Bronchial epithelial cell (primary cell): Measurements from ENCODE around the gene MOV10L1. TPM values are rescaled to one million over a fixed set of nuclear protein-coding genes. Genes with fewer than 3 reads are reported as not detected.

Source experiments
- DNase-seq: peaks from one replicate; pipeline ENCODE4 v3.0.0-alpha.2; 2010; ENCODE audit warnings: low read depth
- FAIRE-seq: peaks from 2 replicates; lab custom pipeline; 2011; peaks lifted over from hg19 to GRCh38; lab: Jason Lieb, UNC
- H3K27me3 ChIP-seq: 2 replicates; pipeline ENCODE4 v1.5.1; 2011; ENCODE audit warnings: low read length; ENCODE audit not compliant: control insufficient read depth, insufficient read depth
- H3K36me3 ChIP-seq: 2 replicates; pipeline ENCODE4 v1.5.1; 2011; ENCODE audit warnings: low read length; ENCODE audit not compliant: control insufficient read depth, insufficient read depth
- H3K4me3 ChIP-seq: 2 replicates; pipeline ENCODE4 v1.5.1; 2011; ENCODE audit warnings: mild to moderate bottlenecking, low read depth, low read length, control low read depth
- total RNA-seq: library from RNA; depleted of rRNA; stranded (reverse); fragments of >200 nt; gene quantifications from 2 replicates; pipeline ENCODE4 v1.2.1, GENCODE V29; 2014
- TF ChIP-seq, protein P1 (sequence below): IDR thresholded peaks from 2 replicates; pipeline ENCODE4 v1.5.1; 2011; ENCODE audit warnings: mild to moderate bottlenecking, moderate library complexity, low read length, control low read depth, inconsistent platforms; ENCODE audit not compliant: insufficient read depth, severe bottlenecking

MOV10L1 gene
- total RNA-seq, 1 donor from 2014 or later = 0.26 TPM

DNA sequence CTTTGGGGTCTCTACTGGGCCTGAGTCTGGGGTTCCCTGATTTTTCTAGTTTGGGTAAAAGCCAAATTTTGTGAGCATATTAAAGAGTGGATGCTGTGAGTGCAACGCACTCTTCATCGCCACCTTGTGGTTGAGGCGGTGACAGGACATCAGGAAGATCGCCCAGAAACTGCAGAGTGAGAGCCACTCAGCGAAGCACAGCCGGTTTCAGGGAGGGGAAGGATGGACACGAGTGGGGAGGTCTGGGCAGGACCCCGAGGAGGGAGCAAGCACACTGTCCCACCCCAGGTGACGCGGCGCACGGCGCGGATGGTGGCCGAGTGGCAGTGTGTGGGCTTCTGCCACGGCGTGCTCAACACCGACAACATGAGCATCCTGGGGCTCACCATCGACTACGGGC, 120.1 kb downstream of the MOV10L1 start:
- no peak for FAIRE-seq
- H3K36me3 ChIP-seq = peaks cover 31% of the 10 kb centered on the region
- DNase-seq = peak; percentile 47
- TF ChIP-seq, protein P1, sequence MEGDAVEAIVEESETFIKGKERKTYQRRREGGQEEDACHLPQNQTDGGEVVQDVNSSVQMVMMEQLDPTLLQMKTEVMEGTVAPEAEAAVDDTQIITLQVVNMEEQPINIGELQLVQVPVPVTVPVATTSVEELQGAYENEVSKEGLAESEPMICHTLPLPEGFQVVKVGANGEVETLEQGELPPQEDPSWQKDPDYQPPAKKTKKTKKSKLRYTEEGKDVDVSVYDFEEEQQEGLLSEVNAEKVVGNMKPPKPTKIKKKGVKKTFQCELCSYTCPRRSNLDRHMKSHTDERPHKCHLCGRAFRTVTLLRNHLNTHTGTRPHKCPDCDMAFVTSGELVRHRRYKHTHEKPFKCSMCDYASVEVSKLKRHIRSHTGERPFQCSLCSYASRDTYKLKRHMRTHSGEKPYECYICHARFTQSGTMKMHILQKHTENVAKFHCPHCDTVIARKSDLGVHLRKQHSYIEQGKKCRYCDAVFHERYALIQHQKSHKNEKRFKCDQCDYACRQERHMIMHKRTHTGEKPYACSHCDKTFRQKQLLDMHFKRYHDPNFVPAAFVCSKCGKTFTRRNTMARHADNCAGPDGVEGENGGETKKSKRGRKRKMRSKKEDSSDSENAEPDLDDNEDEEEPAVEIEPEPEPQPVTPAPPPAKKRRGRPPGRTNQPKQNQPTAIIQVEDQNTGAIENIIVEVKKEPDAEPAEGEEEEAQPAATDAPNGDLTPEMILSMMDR = peak; percentile 88
- H3K4me3 ChIP-seq = no peak overlapping the region
- no peaks in the 10 kb centered on the region for H3K27me3 ChIP-seq

DNA sequence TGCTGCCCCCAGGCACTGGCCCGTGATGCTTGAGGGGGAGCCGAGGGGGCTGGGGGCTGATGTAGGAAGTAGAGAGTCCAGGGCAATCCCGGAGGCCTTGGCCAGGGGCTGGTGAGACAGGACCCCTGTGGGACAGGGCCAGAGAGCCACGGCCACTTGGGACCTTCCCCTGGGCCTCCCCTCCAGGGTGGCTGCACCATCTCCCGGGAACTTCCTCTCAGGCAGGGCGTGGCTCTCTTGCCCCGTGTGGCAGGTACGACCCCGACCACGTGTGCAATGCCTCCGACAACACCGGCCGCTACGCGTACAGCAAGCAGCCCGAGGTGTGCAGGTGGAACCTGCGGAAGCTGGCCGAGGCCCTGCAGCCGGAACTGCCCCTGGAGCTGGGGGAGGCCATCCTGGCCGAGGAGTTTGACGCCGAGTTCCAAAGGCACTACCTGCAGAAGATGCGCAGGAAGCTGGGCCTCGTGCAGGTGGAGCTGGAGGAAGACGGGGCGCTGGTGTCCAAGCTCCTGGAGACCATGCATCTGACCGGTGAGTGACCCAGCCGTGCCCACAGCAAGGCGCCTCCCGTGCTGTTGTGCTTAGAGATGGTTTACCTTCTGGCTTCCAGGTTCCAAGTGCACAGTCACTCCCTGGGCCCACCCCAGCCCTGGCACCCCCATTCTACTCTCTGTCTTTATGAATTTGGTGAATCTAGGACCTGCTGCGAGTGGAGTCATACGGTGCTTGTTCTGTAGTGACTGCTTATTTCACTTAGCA, 120.8 kb downstream of the MOV10L1 start:
- FAIRE-seq = no peak
- Histone ChIP-seq H3K27me3 (no peaks in the 10 kb centered on the region), H3K36me3 (peaks cover 31% of the 10 kb centered on the region), H3K4me3 (no peak overlapping the region)
- no peak for DNase-seq
- TF ChIP-seq, protein P1 = no peak

DNA sequence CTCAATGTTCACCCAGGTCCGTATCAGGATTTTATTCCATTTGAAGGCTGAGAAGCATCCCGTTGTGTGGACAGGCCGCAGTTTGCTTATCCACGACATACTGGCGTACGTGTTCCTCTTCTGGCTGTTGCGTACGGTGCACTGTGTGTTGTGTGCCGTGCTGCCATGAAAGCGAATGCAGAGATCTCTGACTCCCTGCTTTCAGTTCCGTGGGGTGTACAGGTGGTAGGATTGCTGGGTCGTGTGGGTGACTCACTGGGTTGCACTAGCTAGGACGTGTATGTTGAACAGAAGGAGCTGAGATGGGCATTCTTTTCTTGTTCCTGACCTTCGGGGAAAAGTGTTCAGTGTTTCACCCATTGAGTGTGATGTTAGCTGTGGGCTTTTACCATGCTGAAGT, 121.3 kb downstream of the MOV10L1 start:
- peaks cover 35% of the 10 kb centered on the region for H3K36me3 ChIP-seq
- peak; percentile 32 for DNase-seq
- TF ChIP-seq, protein P1 = no peak
- FAIRE-seq = peak; percentile 89
- no peak overlapping the region for H3K4me3 ChIP-seq
- H3K27me3 ChIP-seq = no peaks in the 10 kb centered on the region

Other genes with a start within 250 kb of the MOV10L1 start
- 14.0 and 15.7 TPM in 2 replicates for gene ZBED4, start 236.2 kb upstream of the MOV10L1 start, total RNA-seq
- gene ALG12, start 171.6 kb upstream of the MOV10L1 start, total RNA-seq = 11.8 and 18.7 TPM in 2 replicates
- 57.4 and 71.6 TPM in 2 replicates for gene CRELD2, start 171.4 kb upstream of the MOV10L1 start, total RNA-seq
- gene PIM3, start 129.2 kb upstream of the MOV10L1 start, total RNA-seq = 67.1 and 130 TPM in 2 replicates
- gene IL17REL, start 77.2 kb upstream of the MOV10L1 start, total RNA-seq = not detected in 2 replicates
- not detected in 2 replicates for gene TTLL8, start 31.7 kb upstream of the MOV10L1 start, total RNA-seq
- under 0.01 TPM in 1 of 2 replicates, not detected in the other for gene MLC1, start 4.6 kb upstream of the MOV10L1 start, total RNA-seq
- 0.26 and 0.77 TPM in 2 replicates for gene PANX2, start 80.7 kb downstream of the MOV10L1 start, total RNA-seq
- gene TRABD, start 95.9 kb downstream of the MOV10L1 start, total RNA-seq = 38.3 and 43.7 TPM in 2 replicates
- 20.8 and 25.7 TPM in 2 replicates for gene SELENOO, start 111.0 kb downstream of the MOV10L1 start, total RNA-seq
- 18.2 TPM in 2 replicates for gene TUBGCP6, start 155.0 kb downstream of the MOV10L1 start, total RNA-seq
- gene HDAC10, start 161.3 kb downstream of the MOV10L1 start, total RNA-seq = 9.7 and 13.8 TPM in 2 replicates
- gene MAPK12, start 171.7 kb downstream of the MOV10L1 start, total RNA-seq = 12.4 and 14.1 TPM in 2 replicates
- 3.4 and 9.0 TPM in 2 replicates for gene MAPK11, start 180.4 kb downstream of the MOV10L1 start, total RNA-seq
- gene PLXNB2, start 217.6 kb downstream of the MOV10L1 start, total RNA-seq = 138 and 176 TPM in 2 replicates
- 1.1 and 1.8 TPM in 2 replicates for gene DENND6B, start 237.0 kb downstream of the MOV10L1 start, total RNA-seq